Neural cell (in vitro differentiated cells): ENCODE measurements around the gene TMEM200C. TPM values are rescaled to one million over a fixed set of nuclear protein-coding genes. Genes with fewer than 3 reads are reported as not detected.

Experiments
- H2AFZ ChIP-seq: fragments of 200-600, 300-800 bp; sonication (generic), shearing (Covaris generic); 2 replicates; pipeline ENCODE4 v1.6.0; 2014; ENCODE audit warnings: low read depth, mild to moderate bottlenecking, antibody characterized with exemption, low read length, moderate library complexity
- H3F3A ChIP-seq: fragments of 200-600 bp; shearing (Covaris generic); 2 replicates; pipeline ENCODE4 v1.6.1; 2016; ENCODE audit warnings: mild to moderate bottlenecking, moderate library complexity, mixed read lengths, antibody characterized with exemption, low read length; ENCODE audit not compliant: insufficient read depth, poor library complexity, severe bottlenecking
- H3K27ac ChIP-seq: fragments of 200-600, 300-800 bp; sonication (generic), shearing (Covaris generic); 2 replicates; pipeline ENCODE4 v1.5.1; 2014; ENCODE audit warnings: mild to moderate bottlenecking, low read length, moderate library complexity
- H3K27me3 ChIP-seq: fragments of 300-800, 200-600 bp; sonication (generic), shearing (Covaris generic); 2 replicates; pipeline ENCODE4 v1.6.0; 2014; ENCODE audit warnings: mild to moderate bottlenecking, low read depth, low read length, moderate library complexity; ENCODE audit not compliant: insufficient read depth
- H3K36me3 ChIP-seq: fragments of 300-800, 200-600 bp; sonication (generic), shearing (Covaris generic); 2 replicates; pipeline ENCODE4 v1.5.1; 2014; ENCODE audit warnings: mild to moderate bottlenecking, antibody characterized with exemption, low read length, moderate library complexity; ENCODE audit not compliant: insufficient read depth
- H3K4me2 ChIP-seq: fragments of 300-800, 200-600 bp; sonication (generic), shearing (Covaris generic); 2 replicates; pipeline ENCODE4 v1.6.0; 2014; ENCODE audit warnings: mild to moderate bottlenecking, low read length
- H3K4me3 ChIP-seq: fragments of 300-800, 200-600 bp; sonication (generic), shearing (Covaris generic); 2 replicates; pipeline ENCODE4 v1.5.1; 2014; ENCODE audit warnings: mild to moderate bottlenecking, low read length, moderate library complexity
- H3K79me2 ChIP-seq: fragments of 200-600 bp; shearing (Covaris generic); replicated peaks from 2 replicates; pipeline ENCODE4 v1.6.0; 2014; ENCODE audit warnings: mild to moderate bottlenecking, low read length, moderate library complexity; ENCODE audit not compliant: insufficient read depth
- H3K9ac ChIP-seq: fragments of 300-800, 200-600 bp; sonication (generic), shearing (Covaris generic); 2 replicates; pipeline ENCODE4 v1.6.1; 2016; ENCODE audit warnings: mild to moderate bottlenecking, low read length, mixed read lengths
- H3K9me2 ChIP-seq: fragments of 200-600 bp; shearing (Covaris generic); 2 replicates; pipeline ENCODE4 v1.6.1; 2016; ENCODE audit warnings: mild to moderate bottlenecking, low read length, mixed read lengths; ENCODE audit not compliant: insufficient read depth
- H3K9me3 ChIP-seq: fragments of 200-600, 300-800 bp; sonication (generic), shearing (Covaris generic); 2 replicates; pipeline ENCODE4 v1.6.1; 2016; ENCODE audit warnings: mild to moderate bottlenecking, mixed run types, low read length, moderate library complexity, mixed read lengths
- H4K20me1 ChIP-seq: fragments of 200-600 bp; shearing (Covaris generic); 2 replicates; pipeline ENCODE4 v1.6.1; 2016; ENCODE audit warnings: mild to moderate bottlenecking, mixed run types; ENCODE audit not compliant: insufficient read depth
- CTCF ChIP-seq: fragments of 450-650 bp; IDR thresholded peaks from 2 replicates; pipeline ENCODE4 v1.5.1; 2014; ENCODE audit warnings: antibody characterized with exemption, mild to moderate bottlenecking, moderate library complexity; ENCODE audit not compliant: poor library complexity, severe bottlenecking
- EP300 ChIP-seq: fragments of 450-650 bp; conservative IDR thresholded peaks from 2 replicates; pipeline ENCODE4 v1.6.1; 2014; ENCODE audit warnings: antibody characterized with exemption, mild to moderate bottlenecking, moderate library complexity; ENCODE audit not compliant: poor library complexity, severe bottlenecking
- EZH2 ChIP-seq: fragments of 200-600, 300-800 bp; shearing (Covaris generic), sonication (generic); IDR thresholded peaks from 2 replicates; pipeline ENCODE4 v1.6.1; 2014; ENCODE audit warnings: antibody characterized with exemption, low read length, borderline replicate concordance, mild to moderate bottlenecking; ENCODE audit not compliant: insufficient read depth, poor library complexity, severe bottlenecking
- MXI1 ChIP-seq: fragments of 450-650 bp; conservative IDR thresholded peaks from 2 replicates; pipeline ENCODE4 v1.6.1; 2014; ENCODE audit warnings: antibody characterized with exemption, mild to moderate bottlenecking; ENCODE audit not compliant: poor library complexity, severe bottlenecking
- POLR2AphosphoS5 ChIP-seq: IDR thresholded peaks from 2 replicates; pipeline ENCODE4 v1.6.1; 2012
- RAD21 ChIP-seq: fragments of 450-650 bp; conservative IDR thresholded peaks from 2 replicates; pipeline ENCODE4 v1.6.1; 2014; ENCODE audit warnings: antibody characterized with exemption, mild to moderate bottlenecking, moderate library complexity
- REST ChIP-seq: IDR thresholded peaks from 2 replicates; pipeline ENCODE4 v1.6.1; 2012; ENCODE audit warnings: borderline replicate concordance
- SMC3 ChIP-seq: fragments of 450-650 bp; conservative IDR thresholded peaks from 2 replicates; pipeline ENCODE4 v1.6.1; 2014; ENCODE audit warnings: antibody characterized with exemption, mild to moderate bottlenecking, moderate library complexity; ENCODE audit not compliant: poor library complexity
- TAF1 ChIP-seq: IDR thresholded peaks from 2 replicates; pipeline ENCODE4 v1.6.1; 2012; ENCODE audit warnings: low read depth
- polyA plus RNA-seq: library from polyadenylated mRNA; depleted of rRNA; stranded (reverse); fragments of >200 nt; gene quantifications from 2 replicates; pipeline ENCODE4 v1.2.3, GENCODE V29; 2014

Gene TMEM200C
- polyA plus RNA-seq, 1 donor from 2014 or later: 8.2 TPM

GRCh38 chr18:5853253-5853652 lies 42.1 kb downstream of the TMEM200C start:
- Histone ChIP-seq H4K20me1 (no peaks in the 10 kb centered on the region), H3F3A (no peaks in the 10 kb centered on the region), H3K79me2 (no peaks in the 10 kb centered on the region), H2AFZ (no peak overlapping the region), H3K9me2 (no peaks in the 10 kb centered on the region), H3K9ac (no peak overlapping the region), H3K27me3 (no peaks in the 10 kb centered on the region), H3K4me2 (no peak overlapping the region), H3K36me3 (no peaks in the 10 kb centered on the region), H3K9me3 (no peaks in the 10 kb centered on the region), H3K27ac (no peak overlapping the region), H3K4me3 (no peak overlapping the region)
- TF ChIP-seq POLR2AphosphoS5: no peak
- no peak for TF ChIP-seq SMC3
- TF ChIP-seq MXI1: no peak
- TF ChIP-seq REST: no peak

- Histone ChIP-seq H3K36me3 (no peaks in the 10 kb centered on the region), H3K79me2 (no peaks in the 10 kb centered on the region), H3K27me3 (no peaks in the 10 kb centered on the region), H3F3A (no peaks in the 10 kb centered on the region), H3K9me2 (no peaks in the 10 kb centered on the region), H2AFZ (no peak overlapping the region), H4K20me1 (no peaks in the 10 kb centered on the region), H3K4me3 (no peak overlapping the region), H3K9me3 (no peaks in the 10 kb centered on the region), H3K9ac (no peak overlapping the region), H3K27ac (no peak overlapping the region), H3K4me2 (no peak overlapping the region)
- no peak for TF ChIP-seq MXI1
- TF ChIP-seq RAD21: peak; percentile 55
- no peak for TF ChIP-seq REST
- no peak for TF ChIP-seq EZH2
- TF ChIP-seq SMC3: peak; percentile 62
- no peak for TF ChIP-seq TAF1
- TF ChIP-seq EP300: no peak
- TF ChIP-seq POLR2AphosphoS5: no peak
- TF ChIP-seq CTCF: peak; percentile 50
Measured at GRCh38 chr18:5851998-5852397, 43.3 kb downstream of the TMEM200C start.
